ENCODE measurements around the gene GMEB1.
"Not testable (repeated sequence)": the region's sequence is repeated elsewhere in the genome, so short reads cannot be mapped to it uniquely, and the experiment has no call there.

GMEB1 gene

GRCh38 chr1:28668191-28668955 is at the start of gene GMEB1:
Gene GMEB1, plus strand, starts transcription at chr1:28668784. Its CDS starts 14,829 bp downstream, at chr1:28683613.
- peak; percentile 88 for DNase-seq

DNA sequence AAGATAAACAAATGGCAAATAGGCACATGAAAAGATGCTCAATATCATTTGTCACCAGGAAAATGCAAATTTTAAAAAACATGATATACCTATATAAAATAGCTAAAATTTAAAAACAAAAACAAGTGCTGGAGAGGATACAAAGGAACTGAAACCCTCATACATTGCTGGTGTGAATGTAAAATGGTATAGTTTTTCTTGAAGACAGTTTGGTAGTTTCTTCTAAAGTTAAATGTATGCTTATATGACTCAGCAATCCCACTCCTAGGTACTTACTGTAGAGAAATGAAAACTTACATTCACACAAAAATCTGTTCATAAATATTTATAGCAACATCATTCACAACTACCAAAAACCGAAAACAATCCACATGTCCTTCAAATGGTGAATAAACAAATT is 36.9 kb upstream of the GMEB1 start:
- DNase-seq: no peak

DNA sequence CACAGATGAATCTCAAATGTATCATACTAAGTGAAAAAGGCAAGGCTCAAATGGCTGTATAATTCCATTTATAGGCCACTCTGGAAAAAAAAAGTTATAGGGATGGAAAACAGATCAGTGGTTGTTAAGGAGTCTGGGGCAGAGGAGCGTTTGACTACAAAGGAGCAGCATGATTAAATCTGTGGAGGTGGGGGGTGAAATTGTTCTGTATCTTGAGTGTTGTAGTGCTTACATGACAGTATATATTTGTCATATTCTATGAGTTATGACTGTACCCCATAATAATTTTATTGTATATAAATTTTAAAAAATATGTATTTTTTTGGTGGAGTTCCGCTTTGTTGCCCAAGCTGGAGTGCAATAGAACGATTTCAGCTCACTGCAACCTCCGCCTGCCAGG is 36.0 kb upstream of the GMEB1 start:
- DNase-seq: no peak

- DNase-seq: peak; percentile 57
These were observed 27.8 kb upstream of the GMEB1 start for GRCh38 chr1:28640766-28641165.

GRCh38 chr1:28642056-28642846 is 26.3 kb upstream of the GMEB1 start:
- no peak for DNase-seq

GRCh38 chr1:28642847-28643635 is 25.5 kb upstream of the GMEB1 start, which contains the start of gene TAF12:
Gene TAF12, minus strand, starts transcription at chr1:28643067. Its CDS starts 20,986 bp downstream, at chr1:28622081.
- peak; percentile 97 for DNase-seq

DNA sequence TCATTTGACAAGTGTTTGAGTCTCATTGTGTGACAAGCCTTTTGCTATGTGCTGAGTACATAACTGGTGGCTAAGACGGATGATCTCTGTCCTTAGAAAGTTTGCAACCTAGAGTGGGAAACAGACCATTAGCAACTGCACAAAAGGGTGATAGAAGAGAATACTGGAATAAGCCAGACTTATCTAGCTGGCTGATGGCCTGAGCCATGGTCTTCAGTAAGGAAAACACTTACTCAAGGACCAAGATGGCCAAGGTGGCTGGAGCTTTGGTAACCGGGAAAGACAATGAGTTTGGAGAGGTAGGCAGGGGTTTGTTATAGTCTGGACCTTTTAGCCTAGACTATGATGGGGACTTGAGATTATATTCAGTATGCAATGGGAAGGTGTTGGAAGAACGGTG is 24.1 kb upstream of the GMEB1 start:
- DNase-seq: no peak

DNA sequence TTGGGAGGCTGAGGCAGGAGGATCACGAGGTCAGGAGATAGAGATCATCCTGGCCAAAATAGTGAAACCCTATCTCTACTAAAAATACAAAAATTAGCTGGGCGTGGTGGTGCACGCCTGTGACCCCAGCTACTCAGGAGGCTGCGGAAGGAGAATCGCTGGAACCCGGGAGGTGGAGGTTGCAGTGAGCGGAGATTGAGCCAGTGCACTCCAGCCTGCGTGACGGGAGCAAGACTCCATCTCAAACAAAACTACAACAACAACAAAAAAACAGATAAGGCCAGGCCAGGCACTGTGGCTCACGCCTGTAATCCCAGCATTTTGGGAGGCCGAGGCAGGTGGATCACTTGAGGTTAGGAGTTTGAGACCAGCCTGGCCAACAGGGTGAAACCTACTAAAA is 23.2 kb upstream of the GMEB1 start:
- not testable (repeated sequence) for DNase-seq

DNA sequence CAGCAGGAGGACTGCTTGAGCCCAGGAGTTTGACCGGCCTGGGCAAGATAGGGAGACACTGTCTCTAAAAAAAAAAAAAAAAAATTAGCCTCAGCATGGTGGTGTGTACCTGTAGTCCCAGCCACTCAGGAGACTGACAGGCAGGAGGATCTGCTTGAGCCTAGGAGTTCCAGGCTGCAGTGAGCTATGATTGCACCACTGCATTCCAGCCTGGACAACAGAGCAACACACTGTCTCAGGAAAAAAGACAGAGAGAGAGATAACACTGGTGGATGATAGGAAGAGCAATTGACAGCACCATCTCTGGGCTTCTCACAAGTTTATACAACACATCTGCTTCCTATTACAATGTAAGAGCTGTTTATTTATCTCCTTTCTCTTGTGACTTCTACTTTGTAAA is 22.5 kb upstream of the GMEB1 start:
- DNase-seq: no peak

GRCh38 chr1:28648008-28648473 is 20.5 kb upstream of the GMEB1 start:
- peak; percentile 94 for DNase-seq

GRCh38 chr1:28648474-28649198 is 19.9 kb upstream of the GMEB1 start, which contains the start of gene RNU11:
Gene RNU11, plus strand, starts transcription at chr1:28648600.
- peak; percentile 95 for DNase-seq

DNA sequence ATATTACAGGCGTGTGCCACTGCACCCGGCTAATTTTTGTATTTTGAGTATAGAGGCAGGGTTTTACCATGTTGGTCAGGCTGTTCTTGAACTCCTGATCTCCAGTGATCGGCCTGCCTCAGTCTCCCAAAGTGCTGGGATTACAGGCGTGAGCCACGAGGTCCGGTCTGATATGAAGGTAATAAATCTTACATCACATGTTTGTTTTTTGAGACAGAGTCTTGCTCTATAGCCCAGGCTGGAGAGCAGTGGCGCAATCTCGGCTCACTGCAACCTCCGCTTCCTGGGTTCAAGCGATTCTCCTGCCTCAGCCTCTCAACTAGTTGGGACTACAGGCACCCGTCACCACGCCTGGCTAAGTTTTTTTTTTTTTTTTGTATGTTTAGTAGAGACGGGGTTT is 15.5 kb upstream of the GMEB1 start:
- not testable (repeated sequence) for DNase-seq

DNA sequence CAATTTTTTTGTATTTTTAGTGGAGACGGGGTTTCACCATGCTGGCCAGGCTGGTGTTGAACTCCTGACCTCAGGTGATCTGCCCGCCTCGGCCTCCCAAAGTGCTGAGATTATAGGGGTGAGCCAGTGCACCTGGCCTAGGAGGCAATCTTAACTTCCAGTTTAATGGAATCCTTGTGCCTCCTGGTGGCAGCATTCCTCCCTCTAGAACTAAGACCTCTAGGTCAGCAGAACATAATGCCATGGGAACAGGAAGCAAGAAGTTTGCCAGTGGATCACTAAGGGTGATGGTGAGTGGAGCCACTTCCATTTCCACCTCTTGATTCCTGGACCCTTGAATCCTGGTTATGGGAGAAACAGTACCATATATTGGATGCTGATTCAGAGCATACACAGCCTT is 14.7 kb upstream of the GMEB1 start:
- DNase-seq: peak; percentile 34

- not testable (repeated sequence) for DNase-seq
These were observed 12.9 kb upstream of the GMEB1 start for GRCh38 chr1:28655448-28656311.

- DNase-seq: no peak
These were observed 12.2 kb upstream of the GMEB1 start for GRCh38 chr1:28656335-28656734.

DNA sequence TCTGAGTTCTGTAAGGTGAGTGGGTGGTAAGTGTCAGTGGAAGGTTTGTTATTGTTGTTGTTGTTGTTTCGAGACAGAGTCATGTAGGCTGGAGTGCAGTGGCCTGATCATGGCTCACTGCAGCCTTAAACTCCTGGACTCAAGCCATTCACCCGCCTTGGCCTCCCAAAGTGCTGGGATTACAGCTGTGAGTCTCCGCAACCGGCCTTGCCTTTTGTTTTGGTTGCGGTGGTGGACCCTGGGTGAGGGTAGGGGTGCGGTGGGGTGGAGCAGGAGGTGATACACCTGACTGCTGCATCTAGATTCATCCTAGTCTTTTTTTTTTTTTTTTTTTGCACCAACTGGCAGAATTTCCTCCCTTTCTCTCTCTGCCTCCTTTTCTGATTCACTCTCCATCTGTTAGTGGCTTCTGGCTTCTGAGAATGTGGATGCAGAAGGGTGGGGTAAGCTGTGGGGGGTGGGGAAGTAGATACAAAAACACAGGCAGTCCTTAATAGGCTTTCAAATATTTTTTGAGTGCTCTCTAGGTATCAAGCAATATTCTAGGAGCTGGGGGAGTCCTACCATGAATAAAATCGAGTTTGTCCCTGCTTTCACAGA is 4.6 kb upstream of the GMEB1 start:
- no peak for DNase-seq

DNA sequence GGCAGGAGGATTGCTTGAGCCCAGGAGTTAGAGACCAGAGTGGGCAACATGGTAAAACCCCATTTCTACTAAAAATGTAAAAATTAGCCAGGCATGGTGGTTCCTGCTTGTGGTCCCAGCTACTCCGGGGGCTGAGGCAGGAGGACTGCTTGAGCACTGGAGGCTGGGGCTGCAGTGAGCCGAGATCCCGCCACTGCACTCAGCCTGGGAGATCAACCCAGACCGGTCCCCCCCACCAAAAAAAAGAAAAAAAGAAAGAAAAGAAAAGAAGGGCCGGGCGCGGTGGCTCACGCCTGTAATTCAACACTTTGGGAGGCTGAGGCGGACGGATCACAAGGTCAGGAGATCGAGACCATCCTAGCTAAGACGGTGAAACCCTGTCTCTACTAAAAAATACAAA is 1.8 kb upstream of the GMEB1 start:
- DNase-seq: no peak

- peak; percentile 33 for DNase-seq
These were observed 556 bp downstream of the GMEB1 start for GRCh38 chr1:28668956-28669723.

GRCh38 chr1:28671254-28671780 is 2.7 kb downstream of the GMEB1 start:
- no peak for DNase-seq

- not testable (repeated sequence) for DNase-seq
These were observed 4.4 kb downstream of the GMEB1 start for GRCh38 chr1:28672971-28673370.
